Osteocyte (in vitro differentiated cells): ENCODE measurements around the gene ZBTB14. TPM values are rescaled to one million over a fixed set of nuclear protein-coding genes. Genes with fewer than 3 reads are reported as not detected.

Experiments
- DNase-seq: peaks from one replicate; pipeline ENCODE4 v3.0.0; 2021; ENCODE audit warnings: mixed read lengths; ENCODE audit not compliant: unreplicated experiment; ENCODE audit errors: extremely low spot score
- H3K27ac Mint-ChIP-seq: one replicate; pipeline ENCODE4 v1.8.0; 2021; ENCODE audit warnings: mild to moderate bottlenecking, mixed read lengths; ENCODE audit not compliant: unreplicated experiment
- H3K27me3 Mint-ChIP-seq: one replicate; pipeline ENCODE4 v1.8.0; 2021; ENCODE audit warnings: mixed read lengths; ENCODE audit not compliant: unreplicated experiment
- H3K36me3 Mint-ChIP-seq: one replicate; pipeline ENCODE4 v1.8.0; 2021; ENCODE audit warnings: mixed read lengths; ENCODE audit not compliant: unreplicated experiment
- H3K4me1 Mint-ChIP-seq: one replicate; pipeline ENCODE4 v1.8.0; 2021; ENCODE audit warnings: mixed read lengths; ENCODE audit not compliant: unreplicated experiment
- H3K4me3 Mint-ChIP-seq: one replicate; pipeline ENCODE4 v1.8.0; 2021; ENCODE audit warnings: mild to moderate bottlenecking, moderate library complexity, mixed read lengths; ENCODE audit not compliant: unreplicated experiment
- H3K9me3 Mint-ChIP-seq: one replicate; pipeline ENCODE4 v1.8.0; 2021; ENCODE audit warnings: mixed read lengths; ENCODE audit not compliant: unreplicated experiment
- long read RNA-seq: library from polyadenylated mRNA; unstranded; transcript quantifications from one replicate; pipeline ENCODE4 v2.0.0, GENCODE V29; 2021
- total RNA-seq: library from RNA; stranded (reverse); gene quantifications from 2 replicates; pipeline ENCODE4 v1.2.1, GENCODE V29; 2021
- TF ChIP-seq, protein P1 (sequence below): fragments of 200-600 bp; sonication (generic); IDR thresholded peaks from 2 replicates; pipeline ENCODE4 v1.5.0; 2021; ENCODE audit warnings: antibody characterized with exemption, mild to moderate bottlenecking, moderate library complexity

Gene ZBTB14, protein sequence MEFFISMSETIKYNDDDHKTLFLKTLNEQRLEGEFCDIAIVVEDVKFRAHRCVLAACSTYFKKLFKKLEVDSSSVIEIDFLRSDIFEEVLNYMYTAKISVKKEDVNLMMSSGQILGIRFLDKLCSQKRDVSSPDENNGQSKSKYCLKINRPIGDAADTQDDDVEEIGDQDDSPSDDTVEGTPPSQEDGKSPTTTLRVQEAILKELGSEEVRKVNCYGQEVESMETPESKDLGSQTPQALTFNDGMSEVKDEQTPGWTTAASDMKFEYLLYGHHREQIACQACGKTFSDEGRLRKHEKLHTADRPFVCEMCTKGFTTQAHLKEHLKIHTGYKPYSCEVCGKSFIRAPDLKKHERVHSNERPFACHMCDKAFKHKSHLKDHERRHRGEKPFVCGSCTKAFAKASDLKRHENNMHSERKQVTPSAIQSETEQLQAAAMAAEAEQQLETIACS
- total RNA-seq: 14.2 and 14.4 TPM in 2 replicates
- long read RNA-seq, transcript ZBTB14-208 (4 exons, 3,350 nt): major isoform, 11 of 24 reads
- long read RNA-seq, partial matches to known transcripts: 0 of 24 reads
- long read RNA-seq, other reads (novel, unspliced or antisense): 11 of 24 reads

DNA sequence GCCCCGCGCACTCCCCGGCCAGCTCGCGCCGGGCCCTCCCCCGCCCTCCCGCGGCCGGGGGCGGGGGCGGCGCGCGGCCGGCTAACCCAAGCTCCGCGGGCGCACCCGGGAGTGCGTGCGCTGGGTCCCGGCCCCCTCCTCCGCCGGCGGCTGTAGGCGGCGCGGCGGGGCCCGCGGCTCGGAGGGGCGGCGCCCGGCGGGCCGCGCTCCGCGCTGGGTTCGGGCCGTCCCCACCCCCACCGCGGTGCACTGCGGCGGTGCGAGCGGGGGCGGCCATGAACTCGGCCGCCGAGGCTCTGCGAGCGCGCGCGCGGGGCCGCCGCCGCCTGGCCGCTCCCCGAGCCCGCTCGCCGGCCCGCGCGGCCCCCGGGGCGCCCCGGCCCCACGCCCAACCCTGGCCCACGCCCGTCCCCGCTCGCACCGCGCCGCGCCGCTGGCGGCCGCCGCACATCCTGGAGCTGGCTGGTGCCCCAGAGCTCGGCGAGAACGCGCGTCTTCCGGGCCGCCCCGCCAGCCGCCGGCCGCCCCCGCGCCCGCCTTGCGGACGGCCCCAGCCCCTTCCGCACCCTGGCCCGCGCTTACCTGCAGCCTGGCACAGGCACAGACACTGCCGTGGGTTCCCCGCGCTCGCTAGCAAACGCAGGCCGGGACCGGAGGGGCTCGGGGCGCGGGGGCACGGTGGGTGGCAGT, at the start of gene ZBTB14:
TSS of gene ZBTB14 (minus strand) at position 496 of the 690 bp plus-strand sequence. CDS start 2,480 bp downstream, outside the sequence.
- Mint-ChIP-seq H3K36me3 (peaks cover 18% of the 10 kb centered on the region), H3K27me3 (peaks cover 18% of the 10 kb centered on the region), H3K27ac (peak within 1 kb of the TSS; percentile 97), H3K9me3 (no peaks in the 10 kb centered on the region), H3K4me3 (peak within 1 kb of the TSS; percentile 91), H3K4me1 (peaks cover 16% of the 10 kb centered on the region)
- TF ChIP-seq, protein P1, sequence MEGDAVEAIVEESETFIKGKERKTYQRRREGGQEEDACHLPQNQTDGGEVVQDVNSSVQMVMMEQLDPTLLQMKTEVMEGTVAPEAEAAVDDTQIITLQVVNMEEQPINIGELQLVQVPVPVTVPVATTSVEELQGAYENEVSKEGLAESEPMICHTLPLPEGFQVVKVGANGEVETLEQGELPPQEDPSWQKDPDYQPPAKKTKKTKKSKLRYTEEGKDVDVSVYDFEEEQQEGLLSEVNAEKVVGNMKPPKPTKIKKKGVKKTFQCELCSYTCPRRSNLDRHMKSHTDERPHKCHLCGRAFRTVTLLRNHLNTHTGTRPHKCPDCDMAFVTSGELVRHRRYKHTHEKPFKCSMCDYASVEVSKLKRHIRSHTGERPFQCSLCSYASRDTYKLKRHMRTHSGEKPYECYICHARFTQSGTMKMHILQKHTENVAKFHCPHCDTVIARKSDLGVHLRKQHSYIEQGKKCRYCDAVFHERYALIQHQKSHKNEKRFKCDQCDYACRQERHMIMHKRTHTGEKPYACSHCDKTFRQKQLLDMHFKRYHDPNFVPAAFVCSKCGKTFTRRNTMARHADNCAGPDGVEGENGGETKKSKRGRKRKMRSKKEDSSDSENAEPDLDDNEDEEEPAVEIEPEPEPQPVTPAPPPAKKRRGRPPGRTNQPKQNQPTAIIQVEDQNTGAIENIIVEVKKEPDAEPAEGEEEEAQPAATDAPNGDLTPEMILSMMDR: no peak
- peak; percentile 89 for DNase-seq

DNA sequence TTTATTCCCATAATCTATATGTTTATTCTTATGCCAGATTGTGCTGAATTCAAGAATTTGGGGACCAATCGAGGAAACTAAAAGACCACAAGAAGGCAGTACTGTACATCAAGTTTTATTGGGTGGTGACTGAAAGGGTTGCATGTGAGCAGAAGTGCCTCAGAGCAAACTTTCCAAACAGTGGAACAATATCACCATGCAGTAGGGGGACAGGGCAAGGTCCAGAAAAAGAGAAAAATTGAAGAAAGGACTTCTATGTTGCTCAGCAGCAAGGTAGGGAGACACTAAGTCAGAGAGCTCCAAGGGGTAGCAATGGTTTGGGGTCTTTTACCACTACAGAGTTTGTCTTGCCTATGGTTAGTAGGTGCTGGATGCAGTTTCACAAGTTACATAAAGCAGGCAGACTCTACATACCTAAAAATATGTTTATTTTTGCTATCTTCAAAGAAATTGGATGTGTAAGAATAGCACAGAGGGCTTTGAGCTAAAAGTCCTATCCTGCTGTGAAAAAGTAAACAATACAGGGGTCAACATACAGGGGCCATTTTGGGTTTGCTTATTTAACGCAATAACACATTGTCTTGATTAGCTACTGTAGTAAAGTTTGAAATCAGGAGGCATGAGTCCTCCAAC, 43.8 kb upstream of the ZBTB14 start:
- H3K27ac Mint-ChIP-seq: no peak overlapping the region
- no peak for DNase-seq
- H3K4me3 Mint-ChIP-seq: no peak overlapping the region
- no peaks in the 10 kb centered on the region for H3K4me1 Mint-ChIP-seq
- TF ChIP-seq, protein P1: no peak
- no peaks in the 10 kb centered on the region for H3K9me3 Mint-ChIP-seq
- H3K36me3 Mint-ChIP-seq: no peaks in the 10 kb centered on the region
- H3K27me3 Mint-ChIP-seq: peaks cover 2% of the 10 kb centered on the region

DNA sequence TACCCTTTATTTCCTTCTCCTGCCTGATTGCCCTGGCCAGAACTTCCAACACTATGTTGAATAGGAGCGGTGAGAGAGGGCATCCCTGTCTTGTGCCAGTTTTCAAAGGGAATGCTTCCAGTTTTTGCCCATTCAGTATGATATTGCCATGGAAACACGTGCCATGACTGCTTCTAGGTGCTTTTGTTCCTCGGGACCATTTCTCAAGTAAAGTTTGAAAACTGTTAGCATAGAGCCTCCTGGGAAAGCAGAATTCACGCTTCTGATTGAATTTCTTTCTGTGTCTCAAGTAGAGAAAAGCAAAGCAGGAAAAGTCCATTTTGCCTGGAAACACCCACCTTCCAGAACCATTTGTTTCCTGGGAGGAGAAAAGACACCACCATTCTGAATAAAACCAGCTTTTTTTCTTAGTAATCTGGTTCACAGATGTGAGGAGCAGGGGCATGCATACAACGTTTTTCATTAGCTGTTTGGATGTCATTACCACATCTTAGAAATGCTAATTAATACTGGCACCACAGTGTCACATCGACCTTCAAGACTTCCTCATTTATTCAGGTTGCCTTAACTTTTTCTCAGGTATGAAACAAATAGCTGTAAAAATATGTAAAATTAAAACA, 39.0 kb upstream of the ZBTB14 start:
- Mint-ChIP-seq H3K27ac (no peak overlapping the region), H3K4me3 (no peak overlapping the region), H3K4me1 (no peaks in the 10 kb centered on the region), H3K36me3 (no peaks in the 10 kb centered on the region), H3K27me3 (no peaks in the 10 kb centered on the region), H3K9me3 (peaks cover 4% of the 10 kb centered on the region)
- no peak for DNase-seq
- TF ChIP-seq, protein P1: no peak

DNA sequence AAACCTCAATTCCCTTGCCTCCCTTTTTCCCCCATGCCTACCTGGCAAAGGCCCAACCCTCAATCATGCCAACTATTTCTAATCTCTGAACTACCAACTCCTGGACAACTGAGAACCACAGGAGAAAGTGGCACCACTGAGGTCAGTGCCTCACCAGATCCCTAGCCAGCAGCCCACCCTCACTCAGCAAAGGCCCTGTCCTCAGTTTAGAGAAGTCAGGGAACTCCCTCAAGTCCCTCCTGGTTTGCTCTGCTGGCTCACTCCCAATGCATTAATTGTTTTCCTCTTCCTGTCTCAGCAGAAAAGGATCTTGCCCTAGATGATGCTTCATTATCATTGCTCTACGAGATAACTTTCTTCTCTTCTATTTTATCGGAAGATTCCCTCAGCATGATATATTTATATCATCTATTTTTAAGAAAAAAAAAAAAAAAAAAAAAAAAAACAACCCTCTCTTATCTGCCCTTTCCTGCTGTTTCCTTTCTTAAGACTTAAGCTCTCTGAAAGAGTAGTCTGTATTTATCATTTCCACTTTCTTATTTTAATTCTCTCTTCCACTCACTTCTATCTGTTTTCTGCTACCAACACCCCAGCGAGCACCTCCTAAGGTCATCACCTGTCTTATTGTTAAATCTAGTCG, 22.7 kb upstream of the ZBTB14 start:
- Mint-ChIP-seq H3K36me3 (no peaks in the 10 kb centered on the region), H3K9me3 (no peaks in the 10 kb centered on the region), H3K4me3 (no peak overlapping the region), H3K4me1 (no peaks in the 10 kb centered on the region), H3K27me3 (peaks cover 6% of the 10 kb centered on the region), H3K27ac (no peak overlapping the region)
- no peak for DNase-seq
- TF ChIP-seq, protein P1: no peak
